Hepatocyte (in vitro differentiated cells): ENCODE data around the gene SLC39A1.

Experiments
- EZH2 ChIP-seq: fragments of 200-600 bp; sonication (generic); IDR thresholded peaks from 2 replicates; pipeline ENCODE4 v1.6.1; 2016; ENCODE audit warnings: antibody characterized with exemption, mild to moderate bottlenecking, borderline replicate concordance
- EZH2phosphoT487 ChIP-seq: fragments of 200-600 bp; sonication (generic); IDR thresholded peaks from one replicate; pipeline ENCODE4 v1.6.1; 2018; ENCODE audit warnings: antibody characterized with exemption, mild to moderate bottlenecking, low read depth, moderate library complexity; ENCODE audit not compliant: unreplicated experiment, severe bottlenecking
- TF ChIP-seq, protein P1 (sequence below): fragments of 200-600 bp; sonication (generic); IDR thresholded peaks from 2 replicates; pipeline ENCODE4 v1.5.1; 2016; ENCODE audit warnings: antibody characterized with exemption, mild to moderate bottlenecking; ENCODE audit not compliant: poor library complexity

GRCh38 chr1:153987621-153988020 lies 24.3 kb upstream of the SLC39A1 start:
- TF ChIP-seq, protein P1, sequence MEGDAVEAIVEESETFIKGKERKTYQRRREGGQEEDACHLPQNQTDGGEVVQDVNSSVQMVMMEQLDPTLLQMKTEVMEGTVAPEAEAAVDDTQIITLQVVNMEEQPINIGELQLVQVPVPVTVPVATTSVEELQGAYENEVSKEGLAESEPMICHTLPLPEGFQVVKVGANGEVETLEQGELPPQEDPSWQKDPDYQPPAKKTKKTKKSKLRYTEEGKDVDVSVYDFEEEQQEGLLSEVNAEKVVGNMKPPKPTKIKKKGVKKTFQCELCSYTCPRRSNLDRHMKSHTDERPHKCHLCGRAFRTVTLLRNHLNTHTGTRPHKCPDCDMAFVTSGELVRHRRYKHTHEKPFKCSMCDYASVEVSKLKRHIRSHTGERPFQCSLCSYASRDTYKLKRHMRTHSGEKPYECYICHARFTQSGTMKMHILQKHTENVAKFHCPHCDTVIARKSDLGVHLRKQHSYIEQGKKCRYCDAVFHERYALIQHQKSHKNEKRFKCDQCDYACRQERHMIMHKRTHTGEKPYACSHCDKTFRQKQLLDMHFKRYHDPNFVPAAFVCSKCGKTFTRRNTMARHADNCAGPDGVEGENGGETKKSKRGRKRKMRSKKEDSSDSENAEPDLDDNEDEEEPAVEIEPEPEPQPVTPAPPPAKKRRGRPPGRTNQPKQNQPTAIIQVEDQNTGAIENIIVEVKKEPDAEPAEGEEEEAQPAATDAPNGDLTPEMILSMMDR: no peak
- TF ChIP-seq EZH2phosphoT487: no peak
- no peak for TF ChIP-seq EZH2
